HG03442 (cell line): ENCODE results near the gene MCRIP2.

Experiments used
- ATAC-seq: cut with Tn5 transposase; IDR thresholded peaks from one replicate; pipeline ENCODE4 v1.9.1; 2021; ENCODE audit warnings: mild to moderate bottlenecking, moderate library complexity; ENCODE audit not compliant: unreplicated experiment

Gene MCRIP2

DNA sequence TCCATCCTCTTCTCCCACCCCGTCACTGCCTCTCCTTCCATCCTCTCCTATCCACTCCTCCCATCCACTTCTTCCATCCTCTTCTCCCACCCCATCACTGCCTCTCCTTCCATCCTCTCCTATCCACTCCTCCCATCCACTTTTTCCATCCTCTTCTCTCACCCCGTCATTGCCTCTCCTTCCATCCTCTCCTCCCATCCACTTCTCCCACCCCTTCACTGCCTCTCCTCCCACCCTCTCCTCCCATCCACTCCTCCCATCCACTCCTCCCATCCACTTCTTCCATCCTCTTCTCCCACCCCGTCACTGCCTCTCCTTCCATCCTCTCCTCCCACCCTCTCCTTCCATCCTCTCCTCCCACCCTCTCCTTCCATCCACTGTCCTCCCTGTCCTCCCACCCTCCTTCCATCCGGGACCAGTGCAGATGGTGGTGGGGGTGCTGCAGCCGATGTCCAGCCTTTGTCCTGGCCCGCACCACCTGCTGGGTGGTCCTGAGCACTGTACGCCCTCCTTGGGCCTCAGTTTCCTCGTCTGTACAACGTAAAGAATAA is 9.7 kb upstream of the MCRIP2 start:
- ATAC-seq: no peak

DNA sequence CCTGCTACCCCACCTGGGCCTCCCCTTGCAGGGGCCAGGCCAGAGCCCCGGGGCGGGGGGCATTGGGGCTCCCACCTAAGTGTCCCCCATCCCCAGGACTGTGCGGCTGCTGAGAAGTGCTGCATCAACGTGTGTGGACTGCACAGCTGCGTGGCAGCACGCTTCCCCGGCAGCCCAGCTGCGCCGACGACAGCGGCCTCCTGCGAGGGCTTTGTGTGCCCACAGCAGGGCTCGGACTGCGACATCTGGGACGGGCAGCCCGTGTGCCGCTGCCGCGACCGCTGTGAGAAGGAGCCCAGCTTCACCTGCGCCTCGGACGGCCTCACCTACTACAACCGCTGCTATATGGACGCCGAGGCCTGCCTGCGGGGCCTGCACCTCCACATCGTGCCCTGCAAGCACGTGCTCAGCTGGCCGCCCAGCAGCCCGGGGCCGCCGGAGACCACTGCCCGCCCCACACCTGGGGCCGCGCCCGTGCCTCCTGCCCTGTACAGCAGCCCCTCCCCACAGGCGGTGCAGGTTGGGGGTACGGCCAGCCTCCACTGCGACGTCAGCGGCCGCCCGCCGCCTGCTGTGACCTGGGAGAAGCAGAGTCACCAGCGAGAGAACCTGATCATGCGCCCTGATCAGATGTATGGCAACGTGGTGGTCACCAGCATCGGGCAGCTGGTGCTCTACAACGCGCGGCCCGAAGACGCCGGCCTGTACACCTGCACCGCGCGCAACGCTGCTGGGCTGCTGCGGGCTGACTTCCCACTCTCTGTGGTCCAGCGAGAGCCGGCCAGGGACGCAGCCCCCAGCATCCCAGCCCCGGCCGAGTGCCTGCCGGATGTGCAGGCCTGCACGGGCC is 8.9 kb upstream of the MCRIP2 start:
- ATAC-seq: no peak

DNA sequence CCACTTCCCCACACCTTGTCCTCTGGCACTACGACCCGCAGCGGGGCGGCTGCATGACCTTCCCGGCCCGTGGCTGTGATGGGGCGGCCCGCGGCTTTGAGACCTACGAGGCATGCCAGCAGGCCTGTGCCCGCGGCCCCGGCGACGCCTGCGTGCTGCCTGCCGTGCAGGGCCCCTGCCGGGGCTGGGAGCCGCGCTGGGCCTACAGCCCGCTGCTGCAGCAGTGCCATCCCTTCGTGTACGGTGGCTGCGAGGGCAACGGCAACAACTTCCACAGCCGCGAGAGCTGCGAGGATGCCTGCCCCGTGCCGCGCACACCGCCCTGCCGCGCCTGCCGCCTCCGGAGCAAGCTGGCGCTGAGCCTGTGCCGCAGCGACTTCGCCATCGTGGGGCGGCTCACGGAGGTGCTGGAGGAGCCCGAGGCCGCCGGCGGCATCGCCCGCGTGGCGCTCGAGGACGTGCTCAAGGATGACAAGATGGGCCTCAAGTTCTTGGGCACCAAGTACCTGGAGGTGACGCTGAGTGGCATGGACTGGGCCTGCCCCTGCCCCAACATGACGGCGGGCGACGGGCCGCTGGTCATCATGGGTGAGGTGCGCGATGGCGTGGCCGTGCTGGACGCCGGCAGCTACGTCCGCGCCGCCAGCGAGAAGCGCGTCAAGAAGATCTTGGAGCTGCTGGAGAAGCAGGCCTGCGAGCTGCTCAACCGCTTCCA is 8.1 kb upstream of the MCRIP2 start:
- no peak for ATAC-seq

DNA sequence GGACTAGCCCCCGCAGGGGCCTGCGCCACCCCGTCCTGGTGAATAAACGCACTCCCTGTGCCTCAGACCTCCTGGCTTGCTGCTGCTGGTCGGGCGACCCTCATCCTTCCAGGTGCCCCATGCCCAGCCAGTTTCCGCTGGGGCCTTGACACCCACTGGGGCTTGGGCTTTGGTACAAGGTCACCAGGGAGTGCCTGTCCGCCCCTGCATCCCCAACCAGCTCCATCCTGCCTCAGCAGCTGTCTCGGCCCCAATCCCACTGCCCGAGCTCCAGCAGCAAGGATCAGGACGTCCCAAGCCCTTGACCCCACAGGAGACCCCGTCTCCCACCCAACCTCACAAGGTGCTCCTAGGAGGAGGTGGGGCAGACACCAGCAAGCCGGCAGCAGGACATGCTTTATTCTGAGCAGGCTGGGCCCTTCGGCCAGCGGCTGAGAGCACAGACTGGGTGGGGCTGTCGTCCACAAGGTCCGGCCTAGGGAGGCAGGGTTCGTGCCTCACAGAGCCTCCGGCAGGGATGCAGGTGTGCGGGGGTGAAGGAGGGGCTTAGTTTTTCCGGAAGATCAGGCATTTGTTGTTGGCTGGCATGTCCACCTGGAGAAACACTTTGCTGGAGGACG is 7.5 kb upstream of the MCRIP2 start:
- no peak for ATAC-seq

DNA sequence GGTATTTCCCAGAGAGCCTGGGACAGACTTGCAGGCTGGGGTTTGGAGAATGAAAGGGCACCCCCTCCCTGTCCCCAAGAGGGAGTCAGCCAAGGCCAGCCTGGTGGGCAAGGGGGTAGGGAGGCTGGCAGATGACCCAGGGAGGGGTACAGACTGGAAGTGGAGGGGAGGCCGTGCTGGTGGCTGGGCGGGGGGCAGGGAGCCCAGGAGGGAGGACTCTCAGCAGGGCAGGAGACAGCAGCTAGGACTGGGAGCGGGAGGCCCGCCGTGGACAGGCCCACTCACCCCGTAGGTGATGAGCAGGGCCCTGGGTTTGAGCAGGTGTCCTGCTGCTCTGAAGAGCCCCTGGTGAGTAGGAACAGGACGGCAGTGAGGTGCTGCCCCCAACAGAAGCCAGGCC is 6.6 kb upstream of the MCRIP2 start:
- no peak for ATAC-seq

DNA sequence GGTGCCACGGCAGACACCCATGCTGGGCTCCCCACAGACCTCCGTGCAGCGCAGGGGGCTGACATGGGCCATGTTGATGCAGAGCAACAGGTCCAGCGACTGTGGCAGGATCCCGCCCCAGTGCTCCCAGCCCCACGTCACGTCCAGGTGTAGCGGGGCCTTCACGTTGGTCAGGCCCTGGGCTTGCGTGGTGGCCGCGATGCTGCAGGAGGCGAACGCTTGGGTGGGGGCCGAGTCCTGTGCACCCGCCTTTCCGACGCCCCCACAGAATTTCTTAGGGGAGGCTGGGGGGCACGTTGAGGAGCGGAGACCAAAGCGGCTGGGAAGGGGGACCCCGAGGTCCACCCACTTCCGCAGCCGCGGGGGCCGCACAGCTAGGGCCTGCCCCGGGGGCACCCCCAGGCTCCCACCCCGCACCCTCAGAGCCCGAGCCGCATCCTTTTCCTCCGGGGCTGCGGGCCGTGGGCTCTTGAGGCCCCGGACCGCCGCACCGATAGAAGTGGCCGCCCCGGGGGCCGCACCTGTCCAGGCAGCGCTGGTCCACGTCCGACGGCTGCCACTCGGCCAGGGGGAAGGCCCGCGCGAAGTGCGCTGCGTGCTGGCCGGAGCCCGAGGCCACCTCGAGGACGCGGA is 5.9 kb upstream of the MCRIP2 start:
- peak; percentile 9 for ATAC-seq

DNA sequence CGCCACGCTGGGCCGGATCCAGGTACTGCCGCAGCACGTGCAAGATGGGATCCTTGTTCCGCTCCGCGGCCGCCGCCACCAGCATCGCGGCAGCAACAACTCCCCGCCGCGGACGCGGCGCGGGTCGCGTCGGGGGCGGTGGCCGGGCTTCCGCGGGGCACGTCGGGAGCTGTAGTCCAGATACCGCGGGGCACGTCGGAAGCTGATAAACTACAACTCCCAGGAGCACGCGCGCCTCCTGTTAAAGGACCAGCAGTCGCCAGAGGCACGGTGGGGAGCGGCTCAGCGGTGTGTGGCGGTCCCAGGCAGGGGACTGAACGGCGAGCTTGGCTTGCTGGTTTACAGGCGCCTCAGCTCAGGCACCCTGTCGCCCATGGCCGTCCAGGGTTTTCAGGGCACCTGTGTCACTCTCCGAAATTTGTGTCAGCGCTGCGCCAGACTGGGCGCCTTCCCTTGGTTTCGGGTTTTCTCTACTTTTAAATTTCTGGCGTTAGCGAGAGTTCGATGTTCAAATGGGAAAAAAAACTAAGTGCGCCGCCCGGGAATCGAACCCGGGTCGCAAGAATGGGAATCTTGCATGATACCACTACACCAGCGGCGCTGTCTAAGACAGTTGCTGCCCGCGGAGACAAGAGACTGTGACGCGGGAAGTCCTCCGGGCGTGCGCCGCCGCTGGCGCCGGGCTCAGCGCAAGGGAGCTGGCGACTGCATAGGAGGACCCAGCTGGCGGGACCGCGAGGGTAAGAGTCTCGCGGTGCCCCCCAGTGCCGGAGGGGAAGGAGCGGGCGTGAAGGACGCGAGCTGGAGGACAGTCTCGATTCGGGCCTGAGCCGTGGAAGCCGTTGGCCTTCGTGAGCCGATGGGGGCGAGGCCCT is 5.2 kb upstream of the MCRIP2 start, which contains the start of gene METTL26:
Gene METTL26, minus strand, starts transcription at position 100 of the 875 bp plus-strand sequence. Its CDS starts 15 bp downstream, at position 85.
- peak; percentile 63 for ATAC-seq

DNA sequence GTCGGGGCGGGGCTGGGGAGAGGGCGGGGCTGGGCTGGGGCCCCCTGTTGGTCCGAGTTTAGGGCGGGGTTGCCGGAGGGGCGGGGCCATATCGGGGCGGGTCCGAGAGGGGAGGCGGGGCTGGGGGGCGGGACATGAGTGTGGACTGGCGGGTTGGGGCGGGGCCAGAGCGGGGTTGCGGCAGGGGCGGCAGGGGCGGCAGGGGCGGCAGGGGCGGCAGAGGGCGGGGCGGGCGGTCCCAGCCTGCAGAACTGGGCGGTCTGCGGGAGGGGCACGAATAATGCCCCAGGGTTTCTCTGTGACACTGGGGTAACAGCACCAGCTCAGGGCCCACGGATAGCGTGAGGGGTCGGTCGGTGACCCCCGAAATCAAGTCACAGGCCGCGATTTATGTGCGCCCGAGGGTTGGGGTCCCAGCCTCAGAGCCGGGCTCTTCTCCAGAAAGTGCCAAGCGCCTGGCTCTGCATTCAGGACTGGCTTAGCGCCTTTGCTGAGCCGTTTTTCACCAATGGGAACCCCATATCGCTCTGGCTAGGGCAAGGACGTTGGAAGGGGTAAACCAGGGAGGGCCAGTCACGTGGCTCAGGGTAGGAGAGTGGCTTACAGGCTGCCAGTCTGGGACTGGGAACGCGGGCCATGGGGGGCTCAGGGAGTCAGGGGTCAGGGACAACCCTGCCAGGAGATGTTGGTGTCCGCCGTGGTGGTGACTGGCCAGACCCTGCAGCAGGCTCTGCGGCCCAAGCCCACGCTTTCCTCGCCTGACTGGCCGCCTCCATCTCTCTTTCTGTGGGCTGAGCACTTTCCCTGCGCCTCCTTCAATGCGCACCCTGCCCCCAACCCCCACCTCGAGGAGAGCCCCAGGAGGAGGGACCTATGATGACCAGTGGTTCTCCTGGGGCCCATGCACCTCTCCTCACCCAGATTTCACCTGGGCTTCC is 4.3 kb upstream of the MCRIP2 start:
- no peak for ATAC-seq

DNA sequence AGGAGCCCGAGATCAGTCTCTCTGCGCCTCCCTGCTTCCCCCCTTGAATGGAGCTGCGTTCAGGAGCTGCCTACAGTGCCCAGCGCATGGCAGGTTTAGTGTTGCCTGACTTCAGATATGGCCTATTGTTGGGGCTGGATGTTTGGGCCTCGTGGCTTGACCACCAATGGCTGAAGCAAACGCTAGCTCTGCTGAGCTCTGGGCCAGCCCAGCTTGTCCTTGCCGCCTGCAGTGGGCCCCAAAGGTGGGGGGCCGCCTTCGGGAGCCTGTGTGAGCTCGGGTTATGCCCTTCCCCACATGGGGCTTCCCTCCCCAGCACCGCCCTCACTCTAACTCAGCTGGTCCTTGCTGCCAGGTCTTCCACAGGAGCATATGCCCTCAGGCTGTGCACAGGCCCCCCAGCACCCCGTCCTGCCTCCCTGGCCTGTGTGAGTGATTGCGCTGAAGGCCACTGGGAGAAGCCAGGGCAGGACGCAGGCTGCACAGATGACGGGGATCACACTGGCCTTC is 3.5 kb upstream of the MCRIP2 start:
- ATAC-seq: no peak

DNA sequence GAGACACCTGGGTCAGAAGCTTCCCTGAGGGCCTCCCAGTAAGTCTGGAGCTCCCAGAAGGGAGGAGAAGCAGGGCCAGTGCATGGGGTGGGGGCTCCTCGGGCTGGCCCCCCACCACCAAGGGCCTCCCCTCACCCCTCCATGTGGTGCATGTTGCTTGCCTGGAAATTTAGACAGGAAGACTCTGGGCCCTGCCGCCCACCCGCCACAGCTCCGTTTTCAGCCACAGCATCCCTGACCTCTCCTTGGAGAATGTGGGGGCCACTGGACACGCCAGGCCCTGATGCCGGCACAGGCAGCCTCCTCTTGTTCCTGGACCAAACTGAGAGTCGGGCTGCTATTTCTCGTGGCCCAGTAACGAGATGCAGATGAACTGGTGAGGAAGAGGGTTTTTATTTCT is 2.8 kb upstream of the MCRIP2 start:
- no peak for ATAC-seq

DNA sequence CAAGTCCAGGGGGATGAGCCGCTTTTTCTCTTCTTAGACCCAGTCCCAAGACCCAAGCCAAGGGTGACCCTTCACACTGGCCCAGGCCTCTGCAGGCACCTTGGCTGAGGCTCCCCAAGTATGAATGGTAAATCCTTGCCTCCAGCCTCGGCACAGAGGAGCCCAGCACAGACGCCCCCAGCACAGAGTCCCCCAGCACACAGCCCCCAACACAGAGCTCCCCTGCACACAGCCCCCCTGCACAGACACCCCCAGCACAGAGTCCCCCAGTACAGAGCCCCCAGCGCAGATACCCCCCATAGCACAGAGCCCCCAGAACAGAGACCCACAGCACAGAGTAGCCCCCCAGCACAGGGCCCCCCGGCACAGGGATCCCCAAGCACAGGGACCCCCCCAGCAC is 1.0 kb upstream of the MCRIP2 start:
- no peak for ATAC-seq

DNA sequence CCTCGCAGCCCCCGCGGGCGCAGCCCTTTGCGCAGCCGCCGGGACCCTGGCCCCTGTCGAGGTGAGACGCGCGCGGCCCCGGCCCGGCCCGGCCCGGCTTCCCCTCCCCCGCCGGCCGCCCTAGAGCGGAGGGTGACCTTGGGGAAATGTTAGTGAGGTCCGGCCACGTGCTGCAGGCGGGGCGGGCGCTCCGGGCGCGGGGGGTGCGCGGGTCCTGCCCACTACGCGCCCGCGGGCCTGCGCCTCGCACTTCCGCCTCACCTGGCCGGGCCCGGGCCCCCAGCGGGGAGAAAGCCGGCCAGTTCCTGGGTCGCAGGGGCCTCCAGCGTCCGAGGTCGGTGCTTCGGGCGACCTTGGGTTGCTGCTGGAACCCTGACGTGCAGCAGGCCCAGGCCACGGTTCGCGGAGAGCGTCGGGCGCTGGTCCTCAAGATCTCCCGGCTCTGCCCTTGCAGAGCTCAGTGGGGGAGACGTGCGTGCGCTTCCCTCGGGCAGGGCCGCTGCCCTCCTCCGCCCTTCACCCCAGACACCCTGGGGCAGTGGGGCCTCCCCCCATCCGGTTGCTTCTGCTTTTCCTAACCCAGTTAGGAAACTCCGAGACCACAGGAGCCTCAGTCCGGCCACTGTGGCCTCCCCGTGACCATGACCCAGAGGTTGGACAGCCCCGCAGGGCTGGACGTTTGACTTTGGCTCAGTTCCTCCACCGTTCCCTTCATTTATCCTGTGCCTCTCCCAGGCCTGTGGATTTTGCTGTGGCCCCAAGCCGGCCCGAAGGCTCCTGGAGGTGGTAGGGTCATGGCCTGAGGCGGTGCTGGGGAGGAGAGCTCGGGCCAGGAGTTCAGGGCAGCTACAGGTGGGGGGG is 791 bp downstream of the MCRIP2 start:
- peak; percentile 39 for ATAC-seq

DNA sequence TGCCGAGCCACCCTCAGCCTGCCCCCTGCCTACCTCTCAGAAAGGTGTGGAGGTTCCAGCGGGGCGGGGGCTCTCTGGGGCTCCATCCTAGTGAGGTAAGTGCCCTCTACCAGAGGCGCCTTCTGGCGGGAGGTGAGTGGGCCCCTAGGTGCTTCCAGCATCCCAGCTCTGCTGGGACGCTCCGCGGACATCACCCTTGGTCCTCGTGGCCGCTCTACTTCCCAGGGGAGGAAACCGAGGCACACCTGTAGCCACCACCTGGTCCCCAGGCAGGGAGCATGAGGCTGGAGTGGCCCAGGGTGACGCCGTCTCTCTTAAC is 1.4 kb downstream of the MCRIP2 start:
- no peak for ATAC-seq

DNA sequence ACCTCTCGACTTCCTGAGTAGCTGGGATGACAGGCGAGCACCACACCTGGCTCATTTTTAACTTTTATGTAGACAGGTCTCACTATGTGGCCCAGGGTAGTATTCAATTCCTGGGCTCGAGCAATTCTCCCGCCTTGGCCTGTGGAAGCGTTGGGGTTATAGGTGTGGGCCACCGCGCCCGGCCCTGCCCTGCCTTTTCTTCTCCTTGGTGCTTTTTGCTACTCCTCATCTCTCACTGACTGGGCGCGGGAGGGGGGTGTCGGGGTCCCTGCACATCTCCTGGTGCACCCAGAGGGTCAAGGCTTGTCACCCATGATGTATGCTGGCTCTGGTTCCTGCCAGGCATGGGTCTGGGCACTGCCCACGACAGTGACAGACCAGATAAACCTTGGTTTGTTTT is 2.9 kb downstream of the MCRIP2 start:
- ATAC-seq: no peak

DNA sequence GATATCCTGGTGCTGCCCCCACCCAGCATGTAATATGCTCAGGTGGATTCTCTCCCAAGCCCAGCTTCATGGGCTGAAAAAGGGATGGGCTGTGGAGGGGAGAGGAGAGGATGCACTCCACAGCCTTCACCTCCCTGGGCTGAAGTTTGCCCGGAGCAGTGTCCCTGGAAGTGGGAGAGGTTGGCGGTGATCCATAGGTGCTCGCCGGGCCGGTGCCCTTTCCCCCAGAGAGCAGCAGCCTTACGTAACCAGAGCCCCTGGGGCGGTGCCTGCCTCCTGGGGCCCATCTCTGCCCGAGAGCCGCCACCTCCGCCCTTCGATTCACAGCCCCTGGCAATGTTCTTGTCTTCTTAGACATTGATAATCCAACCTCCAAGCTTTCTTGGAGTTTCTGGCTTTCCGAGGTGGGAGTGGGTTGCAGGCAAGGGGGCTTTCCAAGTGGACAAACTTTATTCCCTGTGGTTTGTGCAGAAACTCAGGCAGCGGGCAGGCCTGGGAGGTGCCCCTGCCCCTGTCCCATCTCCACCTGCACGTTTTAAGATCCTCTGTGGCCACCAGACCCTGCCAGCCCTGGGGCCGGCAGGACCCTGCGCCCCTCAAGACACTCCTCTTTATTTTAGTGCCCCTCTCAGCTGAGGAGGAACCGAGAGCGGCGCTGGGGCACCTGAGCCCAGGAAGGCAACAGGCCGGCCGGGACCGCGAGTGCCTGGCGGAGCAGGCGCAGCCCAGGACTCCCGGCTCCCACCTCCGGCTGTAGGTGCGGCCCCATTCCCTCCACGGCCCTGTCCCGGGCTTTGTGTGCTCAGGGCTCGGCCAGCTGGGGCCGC is 4.4 kb downstream of the MCRIP2 start:
- ATAC-seq: no peak

DNA sequence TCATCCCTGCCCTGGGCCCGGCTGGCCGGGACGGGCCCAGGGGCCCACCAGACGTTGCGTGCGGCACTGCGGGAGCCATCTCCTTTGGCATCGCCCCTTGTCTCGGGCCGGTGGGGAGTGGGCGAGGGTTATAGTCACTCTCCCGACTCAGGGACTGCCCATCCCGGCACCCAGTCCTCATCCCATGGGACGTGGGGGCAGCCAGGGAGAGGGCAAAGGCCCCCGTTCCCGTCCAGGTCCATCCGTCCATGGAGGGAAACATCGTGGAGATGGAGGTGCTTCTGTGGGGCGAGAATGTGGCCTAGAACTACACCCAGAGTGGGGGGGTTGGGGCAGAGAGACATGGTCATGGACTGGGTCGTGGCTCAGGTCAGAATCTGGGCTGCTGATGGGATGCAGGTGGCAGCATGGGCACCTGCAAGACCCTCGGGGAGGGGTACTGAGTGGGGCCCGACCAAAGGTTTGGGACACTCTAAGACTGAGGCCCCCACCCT is 5.1 kb downstream of the MCRIP2 start:
- no peak for ATAC-seq
